ENCODE data around the gene PLD1.

GRCh38 chr3:171838218-171838720 is 28.0 kb upstream of the PLD1 start:
- no peak for TF ChIP-seq CTCF (IDR thresholded peaks at IDR 0.05)
- no peak for TF ChIP-seq POLR2AphosphoS5 (IDR thresholded peaks at IDR 0.05)
- no peak for TF ChIP-seq EP300 (IDR thresholded peaks at IDR 0.05)
